Measurements from ENCODE around the gene ATPAF2. TPM values are rescaled to one million over a fixed set of nuclear protein-coding genes. Genes with fewer than 3 reads are reported as not detected.

The ATPAF2 gene
- total RNA-seq, 1 donor from 2014 or later, result 18.4 TPM

DNA sequence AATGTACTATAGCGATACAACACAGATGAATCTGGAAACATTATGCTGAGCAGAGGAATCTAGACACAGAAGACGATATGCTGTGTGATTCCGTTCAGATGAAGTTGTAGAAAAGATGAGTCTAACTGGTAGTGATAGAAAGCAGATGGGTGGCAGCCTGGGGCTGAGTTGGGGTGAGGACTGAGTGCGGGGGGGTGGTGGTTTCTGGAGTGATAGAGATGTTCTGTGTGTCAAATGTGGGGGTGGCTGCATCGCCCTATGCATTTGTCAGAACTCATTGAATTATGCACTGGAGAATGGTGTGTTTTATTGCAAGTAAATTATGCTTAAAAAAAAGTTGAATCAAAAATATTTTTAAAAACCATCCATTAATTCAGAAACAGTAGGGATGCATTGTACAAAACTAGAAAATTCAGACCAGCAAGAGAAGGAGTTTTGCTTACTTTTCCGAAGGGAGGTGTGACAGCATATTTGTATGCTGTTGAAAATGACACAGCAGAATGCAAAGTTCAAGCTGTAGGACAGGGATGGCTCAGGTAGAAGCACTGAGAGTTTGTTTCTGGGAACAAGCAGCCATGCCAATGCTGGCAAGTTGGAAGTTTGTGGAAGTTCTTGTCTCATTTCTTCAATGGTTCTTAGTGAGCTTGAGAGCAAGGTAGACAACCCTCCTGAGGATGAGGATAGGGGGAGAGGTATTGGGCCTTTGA lies 35.8 kb upstream of the ATPAF2 start:
- H3K9me3 Mint-ChIP-seq (ENCODE audit: low read depth), result no peaks in the 10 kb centered on the region
- TF ChIP-seq, protein P1, sequence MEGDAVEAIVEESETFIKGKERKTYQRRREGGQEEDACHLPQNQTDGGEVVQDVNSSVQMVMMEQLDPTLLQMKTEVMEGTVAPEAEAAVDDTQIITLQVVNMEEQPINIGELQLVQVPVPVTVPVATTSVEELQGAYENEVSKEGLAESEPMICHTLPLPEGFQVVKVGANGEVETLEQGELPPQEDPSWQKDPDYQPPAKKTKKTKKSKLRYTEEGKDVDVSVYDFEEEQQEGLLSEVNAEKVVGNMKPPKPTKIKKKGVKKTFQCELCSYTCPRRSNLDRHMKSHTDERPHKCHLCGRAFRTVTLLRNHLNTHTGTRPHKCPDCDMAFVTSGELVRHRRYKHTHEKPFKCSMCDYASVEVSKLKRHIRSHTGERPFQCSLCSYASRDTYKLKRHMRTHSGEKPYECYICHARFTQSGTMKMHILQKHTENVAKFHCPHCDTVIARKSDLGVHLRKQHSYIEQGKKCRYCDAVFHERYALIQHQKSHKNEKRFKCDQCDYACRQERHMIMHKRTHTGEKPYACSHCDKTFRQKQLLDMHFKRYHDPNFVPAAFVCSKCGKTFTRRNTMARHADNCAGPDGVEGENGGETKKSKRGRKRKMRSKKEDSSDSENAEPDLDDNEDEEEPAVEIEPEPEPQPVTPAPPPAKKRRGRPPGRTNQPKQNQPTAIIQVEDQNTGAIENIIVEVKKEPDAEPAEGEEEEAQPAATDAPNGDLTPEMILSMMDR (IDR thresholded peaks at IDR 0.05), result no peak
- no peaks in the 10 kb centered on the region for H3K36me3 Mint-ChIP-seq (ENCODE audit: low read depth)
- peaks cover 14% of the 10 kb centered on the region for H3K4me1 Mint-ChIP-seq (ENCODE audit: low read depth)
- no peak overlapping the region for H3K4me3 Mint-ChIP-seq (ENCODE audit: unreplicated experiment)
- no peak for DNase-seq (ENCODE audit: low spot score)
- peaks cover 9% of the 10 kb centered on the region for H3K27me3 Mint-ChIP-seq (ENCODE audit: low read depth)
- no peak overlapping the region for H3K27ac Mint-ChIP-seq (ENCODE audit: unreplicated experiment)

DNA sequence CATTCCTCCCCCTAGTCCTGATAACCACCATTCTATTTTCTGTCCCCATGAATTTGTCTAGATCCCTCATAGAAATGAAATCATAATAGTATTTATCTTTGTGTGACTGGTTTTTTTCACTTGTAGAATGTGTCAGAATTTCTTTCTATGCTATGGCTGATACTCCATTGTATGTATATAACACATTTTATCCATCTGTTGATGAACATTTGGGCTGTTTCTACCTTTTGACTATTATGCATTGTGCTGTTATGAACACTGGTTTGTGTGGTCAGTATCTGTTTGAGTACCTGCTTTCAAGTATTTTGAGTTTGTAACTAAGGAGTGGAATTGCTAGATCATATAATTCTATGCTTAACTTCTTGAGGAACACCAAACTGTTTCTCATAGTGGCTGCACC lies 32.8 kb upstream of the ATPAF2 start:
- Mint-ChIP-seq H3K4me1 (ENCODE audit: low read depth) (peaks cover 14% of the 10 kb centered on the region), H3K9me3 (ENCODE audit: low read depth) (no peaks in the 10 kb centered on the region), H3K4me3 (ENCODE audit: unreplicated experiment) (no peak overlapping the region), H3K27me3 (ENCODE audit: low read depth) (peaks cover 5% of the 10 kb centered on the region), H3K27ac (ENCODE audit: unreplicated experiment) (peak overlapping the region; percentile 9), H3K36me3 (ENCODE audit: low read depth) (no peaks in the 10 kb centered on the region)
- TF ChIP-seq, protein P1 (IDR thresholded peaks at IDR 0.05), result no peak
- DNase-seq (ENCODE audit: low spot score), result no peak

DNA sequence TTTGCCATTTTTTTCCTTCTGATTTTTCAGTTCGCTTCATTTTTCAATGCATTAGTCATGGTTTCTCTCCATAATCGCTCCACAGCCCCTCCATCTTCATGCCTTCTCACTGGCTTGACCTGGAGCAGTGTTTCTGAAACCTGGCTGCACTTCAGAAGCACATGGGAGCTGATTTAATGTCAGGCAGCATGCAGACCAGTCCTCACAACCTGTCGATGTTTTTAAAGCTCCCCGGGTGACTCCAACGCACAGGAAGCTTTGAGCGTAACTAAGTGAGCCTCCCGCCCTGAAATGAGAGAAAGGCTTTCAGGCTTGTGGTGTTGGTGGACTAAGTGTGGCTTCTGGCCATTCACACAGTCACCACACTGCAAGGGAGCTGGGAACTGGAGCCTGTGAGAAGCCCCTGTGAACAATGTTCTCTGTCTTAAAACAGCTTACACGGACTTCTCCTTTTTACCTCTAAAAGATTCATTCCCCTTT lies 31.9 kb upstream of the ATPAF2 start:
- Mint-ChIP-seq H3K4me1 (ENCODE audit: low read depth) (peaks cover 14% of the 10 kb centered on the region), H3K36me3 (ENCODE audit: low read depth) (no peaks in the 10 kb centered on the region), H3K9me3 (ENCODE audit: low read depth) (no peaks in the 10 kb centered on the region), H3K27ac (ENCODE audit: unreplicated experiment) (peak overlapping the region; percentile 62), H3K4me3 (ENCODE audit: unreplicated experiment) (peak overlapping the region; percentile 60), H3K27me3 (ENCODE audit: low read depth) (peaks cover 5% of the 10 kb centered on the region)
- TF ChIP-seq, protein P1 (IDR thresholded peaks at IDR 0.05), result no peak
- DNase-seq (ENCODE audit: low spot score), result no peak

DNA sequence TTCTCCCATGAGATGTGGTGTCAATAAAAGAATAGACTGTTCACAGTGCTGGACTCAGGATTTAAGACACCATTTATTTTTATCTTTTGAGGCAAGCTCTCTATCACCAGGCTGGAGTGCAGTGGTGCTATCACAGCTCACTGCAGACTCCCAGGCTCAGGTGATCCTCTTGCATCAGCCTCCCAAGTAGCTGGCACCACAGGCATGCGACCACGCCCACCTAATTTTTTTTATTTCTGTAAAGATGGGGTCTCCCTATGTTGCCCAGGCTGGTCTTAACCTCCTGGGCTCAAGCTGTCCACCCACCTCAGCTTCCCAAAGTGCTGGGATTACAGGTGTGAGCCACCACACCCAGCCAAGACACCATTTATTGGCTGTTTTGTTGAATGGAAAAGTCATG lies 30.1 kb upstream of the ATPAF2 start:
- Mint-ChIP-seq H3K27ac (ENCODE audit: unreplicated experiment) (no peak overlapping the region), H3K27me3 (ENCODE audit: low read depth) (no peaks in the 10 kb centered on the region), H3K4me3 (ENCODE audit: unreplicated experiment) (no peak overlapping the region), H3K9me3 (ENCODE audit: low read depth) (no peaks in the 10 kb centered on the region), H3K4me1 (ENCODE audit: low read depth) (peaks cover 14% of the 10 kb centered on the region), H3K36me3 (ENCODE audit: low read depth) (peaks cover 15% of the 10 kb centered on the region)
- TF ChIP-seq, protein P1 (IDR thresholded peaks at IDR 0.05), result no peak
- DNase-seq (ENCODE audit: low spot score), result no peak

DNA sequence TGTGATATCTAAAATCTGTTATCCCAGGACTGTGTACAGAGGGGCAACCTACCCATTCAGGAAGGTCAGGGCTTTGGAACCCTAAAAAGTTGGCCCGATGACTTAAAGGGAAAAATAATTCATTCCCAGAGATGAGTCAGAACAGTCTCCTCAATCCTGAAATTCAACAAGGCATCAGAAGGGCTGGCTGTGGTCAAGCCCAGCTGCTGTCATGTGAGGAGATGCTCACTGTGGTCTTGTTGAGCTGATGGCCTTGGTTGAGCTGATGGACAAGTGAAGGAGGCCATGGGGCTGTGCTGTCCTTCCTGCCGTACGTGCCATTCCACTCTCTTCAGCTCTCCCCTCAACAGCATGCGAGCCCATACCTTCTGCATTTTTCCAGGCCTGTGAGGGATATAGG lies 27.9 kb upstream of the ATPAF2 start:
- H3K27ac Mint-ChIP-seq (ENCODE audit: unreplicated experiment), result no peak overlapping the region
- TF ChIP-seq, protein P1 (IDR thresholded peaks at IDR 0.05), result no peak

More for the DNA sequence above, 27.9 kb upstream of the ATPAF2 start:
- no peak for DNase-seq (ENCODE audit: low spot score)
- no peaks in the 10 kb centered on the region for H3K9me3 Mint-ChIP-seq (ENCODE audit: low read depth)
- no peaks in the 10 kb centered on the region for H3K27me3 Mint-ChIP-seq (ENCODE audit: low read depth)
- peaks cover 22% of the 10 kb centered on the region for H3K36me3 Mint-ChIP-seq (ENCODE audit: low read depth)
- H3K4me3 Mint-ChIP-seq (ENCODE audit: unreplicated experiment), result no peak overlapping the region
- peaks cover 14% of the 10 kb centered on the region for H3K4me1 Mint-ChIP-seq (ENCODE audit: low read depth)
